HCT116 (cell line): ENCODE data around the gene NFIB. TPM values are rescaled to one million over a fixed set of nuclear protein-coding genes. Genes with fewer than 3 reads are reported as not detected.

Source experiments
- ATAC-seq: fragments of 200-7000 bp; cut with Tn5 transposase; 2 replicates; pipeline ENCODE4 v1.9.1; 2020; ENCODE audit warnings: mild to moderate bottlenecking, moderate library complexity
- BruUV-seq: library from RNA; stranded (reverse); fragments of 400-500 nt; replicated peaks from 2 replicates; lab custom pipeline; 2021; lab: Mats Ljungman, UMichigan
- CTCF ChIA-PET: fragments of 300-600 bp; sonication (Branson Sonifier 250); formaldehyde crosslinking; loops from one replicate; lab custom pipeline; 2021; ENCODE audit warnings: antibody characterized with exemption; lab: Charles Lee
- POLR2A ChIA-PET: fragments of 300-600, 350-600 bp; sonication (Branson Sonifier 250); formaldehyde crosslinking; loops from one replicate; lab custom pipeline; 2021; ENCODE audit warnings: antibody characterized with exemption; lab: Charles Lee
- RAD21 ChIA-PET, 2 experiments: fragments of 300-600 bp; sonication (Branson Sonifier 250); formaldehyde crosslinking; loops; one replicate each; lab custom pipeline; 2023; ENCODE audit warnings: low total read pairs in 2 of 2; ENCODE audit not compliant: uncharacterized antibody in 2 of 2, unreplicated experiment in 2 of 2, low non-redundant PET in 1 of 2; lab: Charles Lee
- DNase-seq: peaks from one replicate; pipeline ENCODE4 v3.0.0-alpha.2; 2010; ENCODE audit warnings: low read depth, low spot score
- H2AFZ ChIP-seq: fragments of 200-600 bp; shearing (Covaris generic), sonication (generic); 2 replicates; pipeline ENCODE4 v1.6.1; 2017; ENCODE audit warnings: low read depth, mixed run types, mixed read lengths, antibody characterized with exemption, low read length; ENCODE audit not compliant: poor library complexity, severe bottlenecking
- H3K27ac ChIP-seq: 2 replicates; pipeline ENCODE4 v1.5.1; 2012; ENCODE audit warnings: low read depth, low read length
- H3K27me3 ChIP-seq: fragments of 200-600 bp; sonication (generic); 2 replicates; pipeline ENCODE4 v1.6.1; 2016; ENCODE audit warnings: mixed run types, low read length, mixed read lengths; ENCODE audit not compliant: insufficient read depth
- H3K36me3 ChIP-seq, 2 experiments: fragments of 200-500 bp in 1 of 2; fragments of 200-600 bp in 1 of 2; sonication (Bioruptor generic) in 1 of 2; sonication (generic) in 1 of 2; 2 replicates each; pipeline versions ENCODE4 v1.5.1 to v1.6.1; 2014 to 2016; ENCODE audit warnings: low read length in 2 of 2, inconsistent platforms in 1 of 2, mixed read lengths in 1 of 2, mixed run types in 1 of 2; ENCODE audit not compliant: insufficient read depth in 2 of 2, control insufficient read depth in 1 of 2
- H3K4me1 ChIP-seq, 2 experiments: fragments of 200-600 bp in 1 of 2; sonication (generic) in 1 of 2; 2 replicates each; pipeline versions ENCODE4 v1.5.1 to v1.6.1; 2012 to 2017; ENCODE audit warnings: low read length in 2 of 2, inconsistent platforms in 1 of 2, mild to moderate bottlenecking in 1 of 2, mixed read lengths in 1 of 2, mixed run types in 1 of 2, moderate library complexity in 1 of 2; ENCODE audit not compliant: insufficient read depth in 2 of 2, control insufficient read depth in 1 of 2
- H3K4me2 ChIP-seq: fragments of 200-600 bp; sonication (generic); 2 replicates; pipeline ENCODE4 v1.6.1; 2017; ENCODE audit warnings: mixed run types, low read length, mixed read lengths
- H3K4me3 ChIP-seq, 2 experiments: fragments of 200-600 bp in 1 of 2; sonication (generic) in 1 of 2; replicated peaks in 1 of 2; 2 replicates each; pipeline ENCODE4 v1.5.1; 2011 to 2016; ENCODE audit warnings: low read length in 2 of 2, control low read depth in 1 of 2, low read depth in 1 of 2, mild to moderate bottlenecking in 1 of 2, mixed read lengths in 1 of 2, mixed run types in 1 of 2
- H3K79me2 ChIP-seq: fragments of 200-600 bp; sonication (generic); 2 replicates; pipeline ENCODE4 v1.6.1; 2017; ENCODE audit warnings: mild to moderate bottlenecking, mixed run types, low read length, moderate library complexity, mixed read lengths; ENCODE audit not compliant: insufficient read depth
- H3K9ac ChIP-seq: fragments of 200-600 bp; sonication (generic); 2 replicates; pipeline ENCODE4 v1.6.1; 2016; ENCODE audit warnings: low read length, mixed read lengths
- H3K9me2 ChIP-seq: fragments of 200-600 bp; sonication (generic), shearing (Covaris generic); 2 replicates; pipeline ENCODE4 v1.6.1; 2017; ENCODE audit warnings: mixed run types, mild to moderate bottlenecking, moderate library complexity; ENCODE audit not compliant: insufficient read depth
- H3K9me3 ChIP-seq, 2 experiments: fragments of 200-500 bp in 1 of 2; fragments of 200-600 bp in 1 of 2; sonication (Bioruptor generic) in 1 of 2; sonication (generic) in 1 of 2; 2 replicates each; pipeline ENCODE4 v1.6.1; 2014 to 2017; ENCODE audit warnings: low read length in 2 of 2, mixed read lengths in 2 of 2, inconsistent platforms in 1 of 2, low read depth in 1 of 2, mild to moderate bottlenecking in 1 of 2, mixed run types in 1 of 2, moderate library complexity in 1 of 2; ENCODE audit not compliant: control insufficient read depth in 1 of 2, insufficient read depth in 1 of 2
- H4K20me1 ChIP-seq: fragments of 200-600 bp; sonication (generic), shearing (Covaris generic); 2 replicates; pipeline ENCODE4 v1.6.1; 2017; ENCODE audit warnings: mixed run types, mild to moderate bottlenecking, moderate library complexity; ENCODE audit not compliant: insufficient read depth
- CEBPB ChIP-seq: IDR thresholded peaks from 2 replicates; pipeline ENCODE4 v1.6.1; 2012; ENCODE audit warnings: low read depth
- ELF1 ChIP-seq: IDR thresholded peaks from 2 replicates; pipeline ENCODE4 v1.6.1; 2012; ENCODE audit warnings: low read depth, borderline replicate concordance
- EZH2 ChIP-seq: fragments of 200-600 bp; sonication (generic); IDR thresholded peaks from 2 replicates; pipeline ENCODE4 v1.6.1; 2017; ENCODE audit warnings: antibody characterized with exemption, mixed run types
- EZH2phosphoT487 ChIP-seq: fragments of 200-600 bp; IDR thresholded peaks from 2 replicates; pipeline ENCODE4 v1.6.1; 2018; ENCODE audit warnings: antibody characterized with exemption, borderline replicate concordance
- FOSL1 ChIP-seq: IDR thresholded peaks from 2 replicates; pipeline ENCODE4 v1.6.1; 2012; ENCODE audit warnings: low read depth
- MAX ChIP-seq: IDR thresholded peaks from 2 replicates; pipeline ENCODE4 v1.6.1; 2012
- POLR2AphosphoS5 ChIP-seq: IDR thresholded peaks from 2 replicates; pipeline ENCODE4 v1.6.1; 2011; ENCODE audit warnings: mild to moderate bottlenecking, low read depth, low read length, moderate library complexity
- REST ChIP-seq: IDR thresholded peaks from 2 replicates; pipeline ENCODE4 v1.6.1; 2012; ENCODE audit warnings: low read depth
- SIN3A ChIP-seq: IDR thresholded peaks from 2 replicates; pipeline ENCODE4 v1.6.1; 2012; ENCODE audit warnings: low read depth
- SP1 ChIP-seq: IDR thresholded peaks from 2 replicates; pipeline ENCODE4 v1.6.1; 2012; ENCODE audit warnings: low read depth
- TCF7L2 ChIP-seq: IDR thresholded peaks from 2 replicates; pipeline ENCODE4 v1.7.0; 2011; ENCODE audit warnings: borderline replicate concordance, inconsistent platforms; ENCODE audit not compliant: insufficient read depth, insufficient read length; ENCODE audit errors: extremely low read depth
- YY1 ChIP-seq: IDR thresholded peaks from 2 replicates; pipeline ENCODE4 v1.6.1; 2011; ENCODE audit warnings: low read length, low read depth, moderate library complexity, mild to moderate bottlenecking; ENCODE audit not compliant: insufficient replicate concordance; ENCODE audit errors: extremely low read depth
- ZBTB33 ChIP-seq: IDR thresholded peaks from 2 replicates; pipeline ENCODE4 v1.6.1; 2011; ENCODE audit warnings: mild to moderate bottlenecking, low read length, moderate library complexity; ENCODE audit not compliant: insufficient replicate concordance; ENCODE audit errors: extremely low read depth
- ZFX ChIP-seq: fragments of 450-650 bp; IDR thresholded peaks from 2 replicates; pipeline ENCODE4 v1.6.1; 2017
- ZNF274 ChIP-seq: fragments of 200-500 bp; sonication (Bioruptor generic); IDR thresholded peaks from 2 replicates; pipeline ENCODE4 v1.6.1; 2014; ENCODE audit warnings: mild to moderate bottlenecking, low read depth, low read length, inconsistent platforms
- intact Hi-C: fragments of 100-400 bp; cut with micrococcal nuclease; formaldehyde crosslinking; loops from 2 replicates; pipeline ENCODE4 v1.10.0; 2022
- total RNA-seq: library from RNA; stranded (reverse); gene quantifications from one replicate; pipeline ENCODE4 v1.2.1, GENCODE V29; 2021; ENCODE audit not compliant: unreplicated experiment
- TF ChIP-seq, protein P1 (sequence below), 3 experiments: fragments of 200-600 bp in 1 of 3; sonication (generic) in 1 of 3; IDR thresholded peaks in 2 of 3; conservative IDR thresholded peaks in 1 of 3; 2 replicates each; pipeline ENCODE4 v1.5.1; 2012 to 2017; ENCODE audit warnings: low read depth in 2 of 3, low read length in 2 of 3, antibody characterized with exemption in 1 of 3, borderline replicate concordance in 1 of 3, control low read depth in 1 of 3, mild to moderate bottlenecking in 1 of 3, mixed read lengths in 1 of 3, mixed run types in 1 of 3, moderate library complexity in 1 of 3; ENCODE audit not compliant: insufficient read depth in 1 of 3
- TF ChIP-seq, protein P2 (sequence below): IDR thresholded peaks from 2 replicates; pipeline ENCODE4 v1.6.1; 2012

The NFIB gene
- total RNA-seq, 1 experiment from 2014 or later = 6.6 TPM

- H3K9me2 ChIP-seq = no peaks in the 10 kb centered on the region
- intact Hi-C loops = no loop called here
- no peak for ATAC-seq
- ChIA-PET POLR2A (no interaction called here), CTCF (no interaction called here), RAD21 (interaction anchor here in 1 of 2 experiments (0.7 kb wide), 1 partner anchor 214 kb away, joined by 3 read pairs; no protein-coding TSS in a partner anchor)
- no peak overlapping the region for H2AFZ ChIP-seq
- no peak overlapping the region for H3K27ac ChIP-seq
- no peaks in the 10 kb centered on the region for H3K79me2 ChIP-seq
- no peaks in the 10 kb centered on the region for H3K4me1 ChIP-seq
- no peaks in the 10 kb centered on the region for H3K27me3 ChIP-seq
- no TSS peak for BruUV-seq
- no peak for TF ChIP-seq EZH2
- TF ChIP-seq, protein P1, sequence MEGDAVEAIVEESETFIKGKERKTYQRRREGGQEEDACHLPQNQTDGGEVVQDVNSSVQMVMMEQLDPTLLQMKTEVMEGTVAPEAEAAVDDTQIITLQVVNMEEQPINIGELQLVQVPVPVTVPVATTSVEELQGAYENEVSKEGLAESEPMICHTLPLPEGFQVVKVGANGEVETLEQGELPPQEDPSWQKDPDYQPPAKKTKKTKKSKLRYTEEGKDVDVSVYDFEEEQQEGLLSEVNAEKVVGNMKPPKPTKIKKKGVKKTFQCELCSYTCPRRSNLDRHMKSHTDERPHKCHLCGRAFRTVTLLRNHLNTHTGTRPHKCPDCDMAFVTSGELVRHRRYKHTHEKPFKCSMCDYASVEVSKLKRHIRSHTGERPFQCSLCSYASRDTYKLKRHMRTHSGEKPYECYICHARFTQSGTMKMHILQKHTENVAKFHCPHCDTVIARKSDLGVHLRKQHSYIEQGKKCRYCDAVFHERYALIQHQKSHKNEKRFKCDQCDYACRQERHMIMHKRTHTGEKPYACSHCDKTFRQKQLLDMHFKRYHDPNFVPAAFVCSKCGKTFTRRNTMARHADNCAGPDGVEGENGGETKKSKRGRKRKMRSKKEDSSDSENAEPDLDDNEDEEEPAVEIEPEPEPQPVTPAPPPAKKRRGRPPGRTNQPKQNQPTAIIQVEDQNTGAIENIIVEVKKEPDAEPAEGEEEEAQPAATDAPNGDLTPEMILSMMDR (IDR thresholded peaks at IDR 0.05 in 2 of 3, conservative IDR thresholded peaks at IDR 0.05 in 1 of 3; ENCODE audit: borderline replicate concordance in 1 of 3, insufficient read depth in 1 of 3, low read depth in 2 of 3, low read length in 2 of 3) = no peak
- no peak for TF ChIP-seq ZBTB33
- TF ChIP-seq YY1 = no peak
- no peak for TF ChIP-seq ELF1
- no peak for TF ChIP-seq MAX
- no peak for TF ChIP-seq CEBPB
- no peak for TF ChIP-seq FOSL1
- no peak for TF ChIP-seq REST
- TF ChIP-seq TCF7L2 = no peak
- TF ChIP-seq SIN3A = no peak
- no peak for TF ChIP-seq ZNF274
- no peak for TF ChIP-seq EZH2phosphoT487
- TF ChIP-seq SP1 = no peak
- no peak for TF ChIP-seq ZFX
- TF ChIP-seq, protein P2, sequence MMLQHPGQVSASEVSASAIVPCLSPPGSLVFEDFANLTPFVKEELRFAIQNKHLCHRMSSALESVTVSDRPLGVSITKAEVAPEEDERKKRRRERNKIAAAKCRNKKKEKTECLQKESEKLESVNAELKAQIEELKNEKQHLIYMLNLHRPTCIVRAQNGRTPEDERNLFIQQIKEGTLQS = no peak
- no peak for TF ChIP-seq POLR2AphosphoS5
- no peak overlapping the region for H3K4me2 ChIP-seq
- H3K9me3 ChIP-seq = no peaks in the 10 kb centered on the region
- H3K4me3 ChIP-seq = no peak overlapping the region
- no peaks in the 10 kb centered on the region for H4K20me1 ChIP-seq
- no peaks in the 10 kb centered on the region for H3K36me3 ChIP-seq
- no peak for DNase-seq
- H3K9ac ChIP-seq = no peak overlapping the region
Observed at GRCh38 chr9:14082732-14083131, 231.2 kb downstream of the NFIB start.
